GM12875 (cell line): ENCODE data around the gene VTA1.

Experiments
- H3K4me3 ChIP-seq: one replicate; pipeline ENCODE4 v1.5.1; 2011; ENCODE audit warnings: low read depth, low read length, control low read depth
- CTCF ChIP-seq: IDR thresholded peaks from 2 replicates; pipeline ENCODE4 v1.5.1; 2011; ENCODE audit warnings: low read depth, mild to moderate bottlenecking, control low read depth, inconsistent platforms, low read length, moderate library complexity, borderline replicate concordance; ENCODE audit not compliant: insufficient read depth

The VTA1 gene

GRCh38 chr6:142171351-142171750 is 24.3 kb downstream of the VTA1 start:
- H3K4me3 ChIP-seq = no peak overlapping the region
- no peak for TF ChIP-seq CTCF

DNA sequence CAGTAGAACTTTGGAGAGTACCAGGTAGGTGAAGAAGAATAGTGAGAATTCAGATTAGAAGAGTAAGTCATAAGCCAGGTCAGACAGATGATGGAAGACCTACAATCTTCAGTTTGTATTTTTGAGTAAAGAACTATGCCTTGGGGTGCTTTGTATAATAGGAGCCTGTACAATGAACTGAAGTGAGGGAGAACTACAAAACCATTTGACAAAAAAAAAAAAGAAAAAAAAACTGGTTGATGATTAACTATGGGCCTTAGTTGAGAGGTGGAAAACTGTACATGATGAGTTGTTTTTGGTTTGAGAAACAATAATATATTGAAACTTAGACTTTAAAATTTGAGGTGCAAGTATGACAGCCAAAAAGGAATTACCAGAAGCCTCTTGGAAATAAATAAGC is 25.7 kb downstream of the VTA1 start:
- TF ChIP-seq CTCF = no peak
- no peak overlapping the region for H3K4me3 ChIP-seq

GRCh38 chr6:142173980-142174379 is 26.9 kb downstream of the VTA1 start:
- TF ChIP-seq CTCF = no peak

GRCh38 chr6:142174703-142175102 is 27.6 kb downstream of the VTA1 start:
- TF ChIP-seq CTCF = no peak
- no peak overlapping the region for H3K4me3 ChIP-seq

More at GRCh38 chr6:142173980-142174379, 26.9 kb downstream of the VTA1 start:
- H3K4me3 ChIP-seq = no peak overlapping the region

DNA sequence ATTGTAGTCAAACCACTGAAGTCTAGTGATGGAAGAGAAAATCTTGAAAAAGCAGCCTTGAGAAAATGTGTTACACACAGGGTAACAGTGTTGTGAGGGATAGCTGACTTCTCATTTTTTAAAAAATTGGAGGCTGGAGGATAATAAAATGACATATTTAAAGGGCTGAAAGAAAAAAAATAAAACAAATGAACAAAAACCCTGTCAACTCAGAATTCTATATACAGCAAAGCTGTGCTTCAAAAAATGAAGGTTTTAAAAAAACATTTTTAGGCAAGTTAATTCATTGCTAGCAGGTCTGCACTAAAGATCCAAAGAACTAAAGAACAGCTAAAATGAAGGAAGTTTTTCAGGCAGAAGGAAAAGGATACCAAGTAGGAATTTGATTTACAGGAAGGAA is 31.1 kb downstream of the VTA1 start:
- no peak for TF ChIP-seq CTCF
- no peak overlapping the region for H3K4me3 ChIP-seq

GRCh38 chr6:142182004-142182403 is 34.9 kb downstream of the VTA1 start:
- no peak for TF ChIP-seq CTCF
- no peak overlapping the region for H3K4me3 ChIP-seq

GRCh38 chr6:142183351-142183750 is 36.3 kb downstream of the VTA1 start:
- no peak overlapping the region for H3K4me3 ChIP-seq
- no peak for TF ChIP-seq CTCF
